Measurements from ENCODE around the gene FOXJ3. TPM values are rescaled to one million over a fixed set of nuclear protein-coding genes. Genes with fewer than 3 reads are reported as not detected.

The FOXJ3 gene
- total and polyA plus RNA-seq, 2 of the 13 experiments (the other 11 are each of a cell fraction or from before 2014, with no cell fraction given), result 16.6 to 48.5 TPM

GRCh38 chr1:42319871-42320484 is 15.1 kb downstream of the FOXJ3 start (continued):
- TF ChIP-seq FOXA3 (CRISPR knock-in tag; IDR thresholded peaks at IDR 0.05) (peak; percentile 74), ZNF414 (CRISPR knock-in tag; IDR thresholded peaks at IDR 0.05) (no peak), ZNF362 (CRISPR knock-in tag; IDR thresholded peaks at IDR 0.05; ENCODE audit: borderline replicate concordance) (no peak; the same call in 1 of the 2 replicates), ISX (CRISPR knock-in tag; conservative IDR thresholded peaks at IDR 0.05) (no peak), POLR2G (IDR thresholded peaks at IDR 0.05; ENCODE audit: low read depth, low read length) (no peak), TAF15 (IDR thresholded peaks at IDR 0.05; ENCODE audit: low read depth, low read length, poor library complexity, severe bottlenecking) (no peak), ZNF292 (CRISPR knock-in tag; IDR thresholded peaks at IDR 0.05; ENCODE audit: borderline replicate concordance, low read depth) (no peak), ZKSCAN1 (IDR thresholded peaks at IDR 0.05; ENCODE audit: low read length) (no peak), MLLT10 (CRISPR knock-in tag; IDR thresholded peaks at IDR 0.05) (no peak), NFIC (IDR thresholded peaks at IDR 0.05; ENCODE audit: low read length) (peak; percentile 57; the same call in 1 of the 2 replicates), ZNF281 (CRISPR knock-in tag; IDR thresholded peaks at IDR 0.05; ENCODE audit: borderline replicate concordance) (peak; percentile 75; the same call in 1 of the 2 replicates), XRCC5 (optimal IDR thresholded peaks at IDR 0.05; ENCODE audit: low read length) (no peak), TCF12 (IDR thresholded peaks at IDR 0.05) (no peak), TCF12 (CRISPR knock-in tag; IDR thresholded peaks at IDR 0.05) (no peak), ZC3H4 (CRISPR knock-in tag; IDR thresholded peaks at IDR 0.05; ENCODE audit: borderline replicate concordance) (no peak), RCOR2 (CRISPR knock-in tag; IDR thresholded peaks at IDR 0.05) (no peak), PTBP1 (IDR thresholded peaks at IDR 0.05; ENCODE audit: low read depth, low read length, poor library complexity, severe bottlenecking) (no peak), ZSCAN25 (CRISPR knock-in tag; IDR thresholded peaks at IDR 0.05) (no peak), FOSL2 (CRISPR knock-in tag; IDR thresholded peaks at IDR 0.05) (no peak), MED1 (CRISPR knock-in tag; IDR thresholded peaks at IDR 0.05) (peak; percentile 79), KDM4B (CRISPR knock-in tag; IDR thresholded peaks at IDR 0.05) (no peak), DPF2 (CRISPR knock-in tag; IDR thresholded peaks at IDR 0.05; ENCODE audit: borderline replicate concordance, low read depth) (peak; percentile 53; the same call in 1 of the 2 replicates), ZNF136 (CRISPR knock-in tag; IDR thresholded peaks at IDR 0.05; ENCODE audit: low read depth) (no peak), TBP (CRISPR knock-in tag; IDR thresholded peaks at IDR 0.05) (no peak), ZNF34 (CRISPR knock-in tag; IDR thresholded peaks at IDR 0.05; ENCODE audit: borderline replicate concordance) (no peak), ZSCAN9 (CRISPR knock-in tag; IDR thresholded peaks at IDR 0.05; ENCODE audit: borderline replicate concordance) (no peak)
